GM18861 (cell line): ENCODE measurements around the gene ZBTB24.
"Not testable (repeated sequence)": the region's sequence is repeated elsewhere in the genome, so short reads cannot be mapped to it uniquely, and the experiment has no call there.

Source experiments
- ATAC-seq: cut with Tn5 transposase; IDR thresholded peaks from one replicate; pipeline ENCODE4 v1.9.1; 2021; ENCODE audit not compliant: unreplicated experiment

The ZBTB24 gene

DNA sequence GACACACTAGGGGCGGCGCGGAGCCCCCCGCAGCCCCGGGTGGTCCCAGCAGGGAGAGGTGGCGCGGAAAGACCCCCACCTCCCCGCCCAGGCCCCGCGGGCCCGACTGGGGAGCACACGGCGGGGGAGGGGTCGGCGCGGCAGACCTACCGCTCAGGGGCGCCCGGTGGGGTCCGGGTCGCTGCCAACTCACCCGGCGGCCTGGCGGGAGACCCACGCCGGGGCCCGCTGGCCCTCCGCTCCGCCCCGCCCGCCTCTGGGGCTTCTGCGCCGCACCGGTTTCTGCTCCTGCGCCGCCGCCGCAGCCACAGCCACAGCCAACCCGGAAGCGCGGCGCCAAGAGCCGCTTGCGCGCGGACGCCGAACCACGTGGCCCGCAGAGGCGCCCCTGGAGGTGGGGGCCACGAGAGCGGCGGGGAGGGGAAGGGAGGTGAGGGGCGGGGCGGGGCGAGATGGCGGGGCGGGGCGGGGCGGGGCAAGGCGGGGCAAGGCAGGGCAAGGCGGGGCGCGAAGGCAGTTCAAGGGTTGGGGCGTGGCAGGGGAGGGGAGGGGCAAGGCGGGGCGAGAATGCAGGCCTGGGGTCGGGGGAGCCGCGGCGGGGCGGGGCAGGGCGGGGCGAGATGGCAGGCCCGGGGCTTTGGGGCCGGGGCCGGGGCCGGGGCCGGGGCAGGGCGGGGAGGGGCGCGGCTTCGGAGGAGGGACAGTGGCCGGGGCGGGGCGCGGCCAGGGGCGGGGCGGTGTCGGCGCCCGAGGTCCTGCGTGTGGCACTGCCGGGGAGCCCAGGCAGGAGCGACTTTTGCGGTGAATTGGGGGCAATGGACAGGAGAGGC, at the start of gene ZBTB24:
Gene ZBTB24, minus strand, starts transcription at position 315 of the 830 bp plus-strand sequence. CDS start 1,193 bp downstream, outside the sequence.
- peak; percentile 84 for ATAC-seq

GRCh38 chr6:109531446-109531845, 48.4 kb upstream of the ZBTB24 start:
- no peak for ATAC-seq

DNA sequence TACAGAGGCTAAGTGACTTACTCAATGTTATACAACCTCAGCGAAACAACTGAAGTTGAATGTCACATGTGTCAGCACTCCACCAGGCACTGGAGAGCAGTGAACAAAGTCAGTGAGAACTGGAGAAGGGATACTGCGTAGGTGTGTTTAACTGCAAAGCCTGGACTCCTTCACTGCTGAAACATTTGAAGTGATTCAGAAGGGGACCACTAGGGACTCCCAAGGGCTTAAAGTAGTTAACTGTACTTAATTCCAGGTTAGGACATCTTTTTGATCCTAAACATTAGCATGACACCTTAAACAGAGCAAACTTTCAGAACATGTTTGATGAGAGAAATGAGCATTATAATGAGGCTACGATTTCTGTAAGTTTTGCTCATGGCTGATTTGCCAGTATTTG, 45.0 kb upstream of the ZBTB24 start:
- ATAC-seq = no peak

GRCh38 chr6:109526905-109527628, 44.0 kb upstream of the ZBTB24 start:
- ATAC-seq = no peak

- no peak for ATAC-seq
Observed at GRCh38 chr6:109524129-109524528, 41.1 kb upstream of the ZBTB24 start.

- ATAC-seq = no peak
Observed at GRCh38 chr6:109523478-109523877, 40.5 kb upstream of the ZBTB24 start.

DNA sequence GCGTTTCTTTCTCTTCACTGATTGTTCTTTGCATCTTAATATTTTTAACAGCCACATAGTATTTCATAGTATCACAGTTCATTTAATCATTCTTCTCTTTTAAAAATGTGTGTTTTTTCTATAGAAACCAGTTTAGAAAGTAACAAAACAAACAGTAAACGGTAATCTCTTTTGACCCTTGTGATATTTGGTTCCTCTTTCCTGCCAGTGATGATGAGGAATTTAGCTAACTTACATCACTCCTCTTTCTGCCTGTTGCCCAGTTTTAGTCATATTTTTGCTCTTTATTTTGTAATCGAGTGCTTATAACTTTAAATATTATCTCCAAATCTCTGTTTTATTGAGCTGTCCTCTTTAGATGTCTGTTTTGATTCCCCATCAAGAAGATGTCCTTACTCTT, 38.1 kb upstream of the ZBTB24 start:
- no peak for ATAC-seq

- ATAC-seq = not testable (repeated sequence)
Observed at GRCh38 chr6:109519647-109520046, 36.6 kb upstream of the ZBTB24 start.

GRCh38 chr6:109516929-109517328, 33.9 kb upstream of the ZBTB24 start:
- ATAC-seq = no peak

- no peak for ATAC-seq
Observed at GRCh38 chr6:109515781-109516409, 32.9 kb upstream of the ZBTB24 start.

- no peak for ATAC-seq
Observed at GRCh38 chr6:109514946-109515345, 31.9 kb upstream of the ZBTB24 start.

DNA sequence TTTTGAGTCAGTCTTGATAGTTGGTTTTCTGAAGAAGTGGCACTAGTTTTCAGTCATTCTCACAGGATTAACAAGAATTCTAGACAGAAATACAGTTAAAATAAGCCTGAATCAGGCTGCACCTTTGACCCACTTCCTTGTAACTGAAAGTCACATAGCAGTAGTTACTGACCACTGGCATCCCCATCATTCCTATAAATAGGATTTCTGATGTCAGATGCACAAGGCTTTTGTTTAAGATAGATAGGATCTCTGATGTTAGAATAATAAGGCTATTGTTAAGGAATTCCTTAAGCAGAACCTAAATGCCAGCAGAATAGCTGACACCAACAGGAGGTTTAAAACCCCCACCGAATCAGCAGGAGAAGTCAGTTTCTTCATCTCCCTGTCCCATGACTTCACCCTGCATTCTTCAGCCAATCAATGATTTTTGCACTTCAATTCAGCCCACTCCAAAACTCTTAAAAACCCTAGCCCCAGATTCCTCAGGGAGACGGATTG, 30.6 kb upstream of the ZBTB24 start:
- no peak for ATAC-seq

DNA sequence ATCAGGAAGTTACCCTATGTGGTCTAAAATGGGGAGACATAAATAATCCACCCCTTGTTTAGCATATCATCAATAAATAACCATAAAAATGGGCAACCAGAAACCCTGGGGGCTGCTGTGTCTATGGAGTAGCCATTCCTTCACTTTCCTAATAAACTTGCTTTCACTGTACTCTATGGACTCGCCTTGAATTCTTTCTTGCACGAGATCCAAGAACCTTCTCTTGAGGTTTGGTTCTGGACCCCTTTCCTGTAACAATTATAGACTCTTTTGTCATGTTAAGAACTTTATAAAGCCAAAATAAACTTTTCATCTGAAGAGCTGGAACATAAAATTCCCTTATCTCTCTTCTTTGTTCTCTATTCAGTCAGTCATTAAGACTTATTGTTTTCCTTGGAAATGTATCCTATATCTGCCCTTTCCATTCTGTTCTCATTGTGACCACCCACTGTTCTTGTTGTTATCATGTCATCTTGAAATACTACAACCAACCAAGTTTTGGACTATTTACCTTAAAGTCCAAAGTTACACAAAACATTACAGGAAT, 29.3 kb upstream of the ZBTB24 start:
- ATAC-seq = no peak

DNA sequence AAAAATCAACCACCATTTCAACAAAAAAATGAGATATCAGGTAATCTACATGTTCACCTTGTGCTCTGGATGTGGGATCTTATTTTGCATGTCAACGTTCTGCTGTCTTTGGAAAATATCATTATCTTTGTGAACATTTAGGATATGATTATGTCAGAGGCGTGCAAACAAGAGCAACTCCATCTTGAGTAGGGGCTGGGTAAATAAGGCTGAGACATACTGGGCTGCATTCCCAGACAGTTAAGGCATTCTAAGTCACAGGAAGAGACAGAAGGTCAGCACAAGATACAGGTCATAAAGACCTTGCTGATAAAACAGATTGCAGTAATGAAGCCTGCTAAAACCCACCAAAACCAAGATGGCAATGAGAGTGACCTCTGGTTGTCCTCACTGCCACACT, 28.8 kb upstream of the ZBTB24 start:
- ATAC-seq = no peak

- ATAC-seq = no peak
Observed at GRCh38 chr6:109510358-109510757, 27.3 kb upstream of the ZBTB24 start.

DNA sequence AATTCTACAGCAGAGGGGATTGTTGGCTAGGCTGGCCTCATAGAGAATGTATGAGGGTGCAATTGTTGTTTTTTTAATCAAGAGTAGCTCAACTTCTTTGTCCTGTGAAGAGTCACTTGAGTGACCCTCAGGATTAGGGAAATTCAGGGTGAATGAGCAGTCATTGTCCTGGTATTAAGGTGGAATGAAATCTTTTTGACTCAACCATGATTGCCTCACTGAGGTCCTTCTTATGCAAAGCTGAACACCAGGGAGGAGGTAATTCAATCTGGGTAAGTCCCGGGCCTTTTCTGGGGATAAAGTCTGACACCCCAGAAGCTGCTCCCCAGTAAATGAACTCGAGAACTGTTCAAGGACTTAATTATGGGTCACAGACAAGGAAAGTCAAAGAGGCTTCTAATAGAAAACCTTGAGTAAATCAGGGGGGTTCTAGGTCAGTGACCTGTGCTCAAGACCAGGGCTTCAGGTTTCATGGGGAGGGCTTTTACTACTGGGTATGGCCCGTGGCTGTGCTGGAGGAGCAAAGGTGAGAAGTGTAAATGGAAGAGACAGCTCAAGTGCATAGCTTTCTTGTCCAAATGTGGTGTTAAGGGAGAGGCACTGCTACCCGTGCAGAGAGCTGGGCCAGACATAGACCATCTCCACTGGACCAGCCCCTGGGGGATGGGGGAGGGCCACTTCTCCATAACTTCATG, 25.3 kb upstream of the ZBTB24 start:
- ATAC-seq = no peak

DNA sequence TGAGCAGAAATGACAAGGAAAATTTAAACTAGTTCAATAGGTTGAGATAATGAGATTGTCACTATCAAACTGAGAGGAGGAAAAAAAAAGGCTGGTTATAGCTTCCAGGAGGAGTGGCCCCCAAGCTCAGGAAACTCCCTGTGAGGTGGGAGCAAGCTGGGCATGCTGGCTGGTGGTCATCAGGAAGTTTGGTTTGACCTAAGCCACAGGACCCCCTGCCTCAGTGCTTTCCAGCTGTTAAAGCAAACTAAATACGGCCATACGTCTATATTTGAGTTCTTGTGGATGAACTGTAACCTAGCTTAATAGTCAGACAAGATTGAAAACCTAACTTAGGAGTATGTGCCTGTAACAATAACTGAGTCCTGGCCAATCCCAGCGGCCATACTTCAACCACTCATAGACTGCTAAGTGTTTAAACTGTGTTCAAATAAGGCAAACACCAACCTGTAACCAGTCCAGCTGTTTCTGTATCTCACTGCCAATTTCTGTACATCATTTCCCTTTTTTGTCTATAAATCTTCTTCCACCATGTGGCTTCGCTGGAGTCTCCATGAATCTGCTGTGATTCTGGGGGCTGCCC, 24.6 kb upstream of the ZBTB24 start:
- ATAC-seq = no peak

GRCh38 chr6:109506841-109507240, 23.8 kb upstream of the ZBTB24 start:
- no peak for ATAC-seq

DNA sequence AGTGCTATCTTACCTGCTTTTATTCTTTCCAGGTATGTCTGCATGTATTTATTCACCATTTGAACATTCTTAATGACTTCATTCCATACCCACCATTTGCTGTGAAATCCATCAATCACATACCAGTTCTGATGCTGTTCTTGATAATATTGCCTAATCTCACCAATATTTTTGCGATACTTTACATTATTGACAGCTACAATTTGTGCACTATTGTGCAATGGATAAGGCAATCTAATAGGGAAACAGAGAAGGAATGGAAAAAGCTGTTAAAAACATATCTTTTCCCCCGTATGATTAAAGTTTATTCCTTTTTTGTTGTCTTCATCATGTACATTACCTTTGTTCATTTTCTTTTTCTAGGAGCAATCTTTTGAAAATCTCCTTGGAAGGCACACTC, 23.3 kb upstream of the ZBTB24 start:
- ATAC-seq = no peak
